ENCODE data around the gene SETDB1.
A peak's percentile ranks its signal among the peaks of the same experiment; 100 is the strongest.

SETDB1 gene

DNA sequence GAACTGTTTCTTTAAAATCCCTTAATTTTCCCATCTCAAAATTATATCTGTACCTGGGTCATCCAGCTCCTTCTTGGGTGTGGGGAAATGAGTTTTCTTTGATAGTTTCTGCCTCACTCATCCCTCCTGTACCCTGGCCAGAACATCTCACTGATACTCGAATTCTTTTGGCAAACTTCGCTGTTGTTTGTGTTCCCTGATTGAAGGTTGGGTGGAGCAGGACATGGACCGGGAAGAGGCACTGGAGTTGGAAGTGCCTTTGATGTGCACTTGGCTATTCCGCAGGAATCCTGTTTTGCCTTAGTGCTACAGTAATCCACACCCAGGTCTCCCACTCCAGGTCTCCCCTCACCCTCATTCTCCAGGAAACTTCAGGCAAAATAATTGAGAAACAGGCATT, 69.3 kb downstream of the SETDB1 start:
- no peak overlapping the region for H3K4me3 ChIP-seq (ENCODE audit: control insufficient read depth, low read depth, low read length)
- DNase-seq (ENCODE audit: low read depth) = no peak
- TF ChIP-seq, protein P1, sequence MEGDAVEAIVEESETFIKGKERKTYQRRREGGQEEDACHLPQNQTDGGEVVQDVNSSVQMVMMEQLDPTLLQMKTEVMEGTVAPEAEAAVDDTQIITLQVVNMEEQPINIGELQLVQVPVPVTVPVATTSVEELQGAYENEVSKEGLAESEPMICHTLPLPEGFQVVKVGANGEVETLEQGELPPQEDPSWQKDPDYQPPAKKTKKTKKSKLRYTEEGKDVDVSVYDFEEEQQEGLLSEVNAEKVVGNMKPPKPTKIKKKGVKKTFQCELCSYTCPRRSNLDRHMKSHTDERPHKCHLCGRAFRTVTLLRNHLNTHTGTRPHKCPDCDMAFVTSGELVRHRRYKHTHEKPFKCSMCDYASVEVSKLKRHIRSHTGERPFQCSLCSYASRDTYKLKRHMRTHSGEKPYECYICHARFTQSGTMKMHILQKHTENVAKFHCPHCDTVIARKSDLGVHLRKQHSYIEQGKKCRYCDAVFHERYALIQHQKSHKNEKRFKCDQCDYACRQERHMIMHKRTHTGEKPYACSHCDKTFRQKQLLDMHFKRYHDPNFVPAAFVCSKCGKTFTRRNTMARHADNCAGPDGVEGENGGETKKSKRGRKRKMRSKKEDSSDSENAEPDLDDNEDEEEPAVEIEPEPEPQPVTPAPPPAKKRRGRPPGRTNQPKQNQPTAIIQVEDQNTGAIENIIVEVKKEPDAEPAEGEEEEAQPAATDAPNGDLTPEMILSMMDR (conservative IDR thresholded peaks at IDR 0.05; ENCODE audit: control insufficient read depth, insufficient read depth, low read depth, low read length) = no peak

DNA sequence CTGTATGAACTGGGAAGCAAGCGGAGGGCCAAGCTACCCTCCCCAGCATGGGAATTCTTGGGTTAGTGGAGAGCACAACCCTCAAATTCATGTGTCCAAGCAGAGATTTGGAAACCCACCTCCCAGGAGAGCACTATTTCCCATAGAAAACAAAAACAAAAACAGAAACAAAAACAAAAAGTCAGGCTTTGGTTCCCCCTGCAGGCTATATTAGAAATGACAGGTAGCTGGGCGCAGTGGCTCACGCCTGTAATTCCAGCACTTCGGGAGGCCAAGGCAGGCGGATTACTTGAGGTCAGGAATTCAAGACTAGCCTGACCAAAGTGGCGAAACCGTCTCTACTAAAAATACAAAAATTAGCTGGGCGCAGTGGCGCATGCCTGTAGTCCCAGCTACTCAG, 69.7 kb downstream of the SETDB1 start:
- no peak overlapping the region for H3K4me3 ChIP-seq (ENCODE audit: control insufficient read depth, low read depth, low read length)
- TF ChIP-seq, protein P1 (conservative IDR thresholded peaks at IDR 0.05; ENCODE audit: control insufficient read depth, insufficient read depth, low read depth, low read length) = peak; percentile 68
- peak; percentile 44 for DNase-seq (ENCODE audit: low read depth)

DNA sequence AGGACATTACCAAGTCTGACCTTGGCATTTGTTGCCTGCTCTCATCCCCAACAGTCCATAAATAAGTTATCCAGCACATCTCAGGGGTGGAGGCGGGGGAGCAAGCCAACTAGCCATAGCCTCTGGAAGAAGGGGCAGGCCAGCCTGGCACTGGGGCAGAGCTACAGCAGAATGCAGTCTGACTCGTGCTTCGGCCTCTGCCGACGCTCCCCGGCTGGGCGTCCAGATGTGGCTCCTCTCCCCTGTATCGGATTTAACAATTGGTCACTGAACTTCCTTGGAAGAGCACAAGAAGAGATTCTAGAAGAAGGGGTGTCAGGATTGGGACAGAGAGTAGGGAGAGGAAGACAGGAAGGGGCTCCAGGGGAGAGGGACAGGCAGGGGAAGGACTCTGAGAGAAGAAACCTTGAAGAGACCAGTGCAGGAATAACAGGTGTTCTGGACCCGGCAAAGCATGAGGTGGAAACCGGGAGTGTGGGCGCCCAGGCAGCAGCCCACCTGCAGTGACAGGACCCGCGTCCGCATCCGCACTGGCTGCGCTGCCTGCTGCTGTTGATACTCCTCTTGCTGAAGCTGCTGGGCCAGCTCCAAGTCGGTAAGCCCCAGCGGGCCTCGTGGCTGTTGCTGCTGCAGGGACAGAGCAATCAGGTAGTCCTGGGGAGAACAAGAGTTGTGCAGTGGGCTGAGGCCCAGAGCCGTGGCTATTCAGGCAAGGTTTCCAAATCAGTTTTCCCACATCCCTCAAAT, 71.1 kb downstream of the SETDB1 start:
- no peak for DNase-seq (ENCODE audit: low read depth)
- TF ChIP-seq, protein P1 (conservative IDR thresholded peaks at IDR 0.05; ENCODE audit: control insufficient read depth, insufficient read depth, low read depth, low read length) = no peak
- H3K4me3 ChIP-seq (ENCODE audit: control insufficient read depth, low read depth, low read length) = no peak overlapping the region

DNA sequence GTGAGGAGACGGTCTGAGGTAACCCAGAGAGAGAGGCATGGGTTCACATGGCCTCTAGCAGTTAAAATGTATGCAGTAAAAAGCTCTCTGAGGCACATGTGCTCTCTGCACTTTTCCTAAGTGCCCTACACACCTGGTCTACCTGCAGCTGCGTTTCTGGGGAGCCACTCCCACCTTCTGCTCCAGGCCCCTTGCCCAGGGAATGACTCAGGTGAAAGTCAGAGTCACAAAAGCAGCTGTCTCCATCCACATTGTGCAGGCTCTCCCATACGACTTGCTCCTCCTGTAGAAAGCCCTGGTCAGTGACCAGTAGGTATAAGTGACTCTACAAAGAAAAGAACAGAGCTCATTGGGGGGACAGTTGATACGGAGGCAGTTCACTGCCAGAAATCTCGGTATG, 71.8 kb downstream of the SETDB1 start:
- no peak overlapping the region for H3K4me3 ChIP-seq (ENCODE audit: control insufficient read depth, low read depth, low read length)
- DNase-seq (ENCODE audit: low read depth) = no peak
- TF ChIP-seq, protein P1 (conservative IDR thresholded peaks at IDR 0.05; ENCODE audit: control insufficient read depth, insufficient read depth, low read depth, low read length) = no peak

DNA sequence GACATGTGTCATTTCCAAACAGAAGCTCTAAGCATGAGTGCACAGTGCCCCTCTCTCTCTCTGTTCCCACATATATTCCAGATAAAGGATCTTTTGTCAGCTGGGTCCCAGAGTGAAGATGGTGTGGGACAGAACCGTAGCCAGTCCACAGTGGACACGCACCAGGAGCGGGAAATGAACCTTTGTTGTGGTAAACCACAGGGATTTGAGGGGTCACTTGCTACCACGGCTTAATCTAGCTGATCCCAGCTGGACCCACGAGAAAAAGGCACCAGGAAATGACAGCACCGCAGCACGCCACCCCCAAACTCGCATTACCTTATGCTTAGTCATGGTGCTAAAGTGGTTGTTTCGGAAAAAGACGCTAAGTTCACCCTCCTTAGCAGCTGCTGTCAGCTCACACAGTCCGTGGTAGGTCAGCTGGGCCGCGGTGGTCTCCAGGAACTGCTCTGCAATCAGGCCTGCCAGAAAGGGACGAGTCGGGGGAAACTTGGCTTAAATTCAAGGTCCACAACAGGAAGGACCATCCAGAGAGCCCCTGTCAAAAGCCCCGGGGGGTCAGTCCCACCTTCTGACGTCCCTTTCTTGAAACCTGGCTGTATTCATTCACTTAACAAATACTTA, 73.0 kb downstream of the SETDB1 start:
- no peak overlapping the region for H3K4me3 ChIP-seq (ENCODE audit: control insufficient read depth, low read depth, low read length)
- DNase-seq (ENCODE audit: low read depth) = peak; percentile 66
- TF ChIP-seq, protein P1 (conservative IDR thresholded peaks at IDR 0.05; ENCODE audit: control insufficient read depth, insufficient read depth, low read depth, low read length) = no peak

DNA sequence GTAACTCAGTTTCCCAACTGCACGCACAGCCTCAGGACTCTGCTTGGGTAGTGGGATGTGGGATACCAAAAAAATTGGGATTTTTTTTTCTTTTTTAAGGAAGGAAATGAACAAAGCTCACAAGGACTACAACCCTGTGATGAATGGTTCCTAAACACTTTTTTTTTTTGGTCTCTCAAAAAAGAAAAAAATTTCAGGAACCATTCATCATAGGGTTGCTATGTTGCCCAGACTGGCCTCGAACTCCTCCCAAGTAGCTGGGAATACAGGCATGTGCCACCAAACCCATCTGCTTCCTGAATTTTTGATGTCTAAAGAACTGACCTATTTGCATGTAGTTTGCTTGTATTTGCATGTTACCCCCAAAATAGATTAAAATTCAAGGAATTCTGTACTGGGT, 73.8 kb downstream of the SETDB1 start:
- TF ChIP-seq, protein P1 (conservative IDR thresholded peaks at IDR 0.05; ENCODE audit: control insufficient read depth, insufficient read depth, low read depth, low read length) = no peak
- H3K4me3 ChIP-seq (ENCODE audit: control insufficient read depth, low read depth, low read length) = no peak overlapping the region
- no peak for DNase-seq (ENCODE audit: low read depth)
